ENCODE data around the gene ARL4A.

- no peak for TF ChIP-seq REST (IDR thresholded peaks at IDR 0.05; ENCODE audit: insufficient read depth in 1 of 2, low read depth in 2 of 2, low read length in 2 of 2)
- TF ChIP-seq POLR2AphosphoS5 (IDR thresholded peaks at IDR 0.05; ENCODE audit: low read depth, low read length) = no peak
- TF ChIP-seq TAF1 (IDR thresholded peaks at IDR 0.05; ENCODE audit: borderline replicate concordance, insufficient read depth, low read length) = no peak
Observed at GRCh38 chr7:12737836-12738235, 50.4 kb downstream of the ARL4A start.
